Measurements from ENCODE around the gene APOBEC3B. TPM values are rescaled to one million over a fixed set of nuclear protein-coding genes. Genes with fewer than 3 reads are reported as not detected.
"Not testable (repeated sequence)": the region's sequence is repeated elsewhere in the genome, so short reads cannot be mapped to it uniquely, and the experiment has no call there.

Gene APOBEC3B
- polyA plus RNA-seq, 5 donors, result 2.9 to 10.3 (median 5.7) TPM

DNA sequence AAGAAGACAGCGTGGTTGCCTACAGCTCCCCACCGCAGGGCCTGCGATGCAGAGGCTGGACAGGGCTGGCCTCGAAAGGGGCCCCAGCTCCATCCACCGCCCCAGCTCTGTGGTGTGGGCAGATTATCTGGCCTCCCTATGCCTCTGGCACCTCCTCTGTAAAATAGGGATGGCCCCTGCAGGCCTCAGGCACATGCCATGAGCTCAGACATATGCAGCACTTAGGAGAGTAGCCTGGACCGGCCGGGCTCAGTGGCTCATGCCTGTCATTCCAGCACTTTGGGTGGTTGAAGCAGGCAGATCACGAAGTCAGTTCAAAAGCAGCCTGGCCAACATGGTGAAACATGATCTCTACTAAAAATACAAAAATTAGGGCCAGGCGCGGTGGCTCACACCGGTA, 46.1 kb downstream of the APOBEC3B start:
- DNase-seq, result no peak

DNA sequence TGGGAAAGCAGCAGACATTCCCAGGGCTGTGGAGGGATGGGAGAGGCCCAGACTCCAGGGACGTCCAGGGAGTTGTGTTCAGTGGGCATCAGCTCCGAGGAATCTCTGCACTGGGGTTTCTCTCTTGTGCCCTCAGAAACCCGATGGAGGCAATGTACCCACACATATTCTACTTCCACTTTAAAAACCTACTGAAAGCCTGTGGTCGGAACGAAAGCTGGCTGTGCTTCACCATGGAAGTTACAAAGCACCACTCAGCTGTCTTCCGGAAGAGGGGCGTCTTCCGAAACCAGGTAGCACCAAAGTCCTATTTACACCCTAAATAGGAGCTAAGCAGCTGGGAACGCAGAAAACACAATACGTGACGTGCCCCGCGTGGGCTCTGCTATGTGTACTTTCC, 47.1 kb downstream of the APOBEC3B start:
- DNase-seq, result no peak

DNA sequence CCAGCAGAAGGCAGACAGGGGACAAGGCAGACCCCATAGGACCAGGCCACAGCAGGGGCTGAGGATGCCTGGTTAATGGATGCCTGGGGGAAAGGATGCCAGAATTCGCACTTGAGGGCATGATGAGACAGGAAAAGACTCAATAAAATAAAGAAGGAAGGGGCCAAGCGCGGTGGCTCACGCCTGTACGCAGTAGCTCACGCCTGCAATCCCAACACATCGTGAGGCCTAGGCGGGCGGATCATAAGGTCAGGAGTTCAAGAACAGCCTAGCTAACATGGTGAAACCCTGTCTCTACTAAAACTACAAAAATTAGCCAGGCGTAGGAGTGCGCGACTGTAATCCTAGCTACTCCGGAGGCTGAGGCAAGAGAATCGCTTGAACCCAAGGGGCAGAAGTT, 48.6 kb downstream of the APOBEC3B start:
- no peak for DNase-seq

DNA sequence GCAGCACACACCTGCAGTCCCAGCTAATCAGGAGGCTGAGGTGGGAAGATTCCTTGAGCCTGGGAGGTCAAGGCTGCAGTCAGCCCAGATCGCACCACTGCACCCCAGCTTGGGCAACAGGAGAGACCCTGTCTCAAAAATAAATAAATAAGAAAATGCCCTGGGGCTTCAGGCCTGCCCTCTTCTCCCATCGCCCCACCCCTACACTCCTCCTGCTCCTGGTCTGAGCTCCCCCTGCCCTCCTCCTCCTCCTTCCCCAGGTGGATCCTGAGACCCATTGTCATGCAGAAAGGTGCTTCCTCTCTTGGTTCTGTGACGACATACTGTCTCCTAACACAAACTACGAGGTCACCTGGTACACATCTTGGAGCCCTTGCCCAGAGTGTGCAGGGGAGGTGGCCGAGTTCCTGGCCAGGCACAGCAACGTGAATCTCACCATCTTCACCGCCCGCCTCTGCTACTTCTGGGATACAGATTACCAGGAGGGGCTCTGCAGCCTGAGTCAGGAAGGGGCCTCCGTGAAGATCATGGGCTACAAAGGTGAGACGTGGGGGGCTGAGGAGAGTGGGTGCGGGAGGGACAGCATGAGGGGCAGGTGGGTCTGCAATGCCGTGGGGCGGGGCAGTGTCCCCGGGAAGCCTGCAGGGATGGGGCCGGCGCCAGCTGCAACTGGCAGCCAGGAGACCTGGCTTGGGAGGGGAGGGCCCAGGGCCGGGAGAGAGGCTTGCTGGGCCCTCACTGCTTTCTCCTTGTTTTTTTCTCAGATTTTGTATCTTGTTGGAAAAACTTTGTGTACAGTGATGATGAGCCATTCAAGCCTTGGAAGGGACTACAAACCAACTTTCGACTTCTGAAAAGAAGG, 49.5 kb downstream of the APOBEC3B start:
- DNase-seq, result not testable (repeated sequence)

DNA sequence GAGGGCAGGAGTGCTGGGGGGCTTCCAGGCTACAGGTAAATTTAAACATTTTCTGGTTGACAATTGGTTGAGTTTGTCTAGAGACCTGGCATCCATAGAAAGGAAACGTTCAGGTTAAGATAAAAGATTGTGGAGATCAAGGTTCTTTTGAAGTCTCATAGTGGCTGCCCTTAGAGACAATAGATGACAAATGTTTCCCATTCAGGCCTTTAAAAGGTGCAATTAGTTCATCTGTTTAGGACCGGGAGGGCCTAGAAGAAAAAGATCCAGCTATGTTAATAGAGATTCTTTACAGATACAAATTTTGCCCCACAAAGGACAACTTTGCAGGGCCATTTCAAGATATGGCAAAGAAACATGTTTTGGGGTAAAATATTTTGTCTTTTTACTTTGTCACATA, 54.9 kb downstream of the APOBEC3B start:
- not testable (repeated sequence) for DNase-seq

DNA sequence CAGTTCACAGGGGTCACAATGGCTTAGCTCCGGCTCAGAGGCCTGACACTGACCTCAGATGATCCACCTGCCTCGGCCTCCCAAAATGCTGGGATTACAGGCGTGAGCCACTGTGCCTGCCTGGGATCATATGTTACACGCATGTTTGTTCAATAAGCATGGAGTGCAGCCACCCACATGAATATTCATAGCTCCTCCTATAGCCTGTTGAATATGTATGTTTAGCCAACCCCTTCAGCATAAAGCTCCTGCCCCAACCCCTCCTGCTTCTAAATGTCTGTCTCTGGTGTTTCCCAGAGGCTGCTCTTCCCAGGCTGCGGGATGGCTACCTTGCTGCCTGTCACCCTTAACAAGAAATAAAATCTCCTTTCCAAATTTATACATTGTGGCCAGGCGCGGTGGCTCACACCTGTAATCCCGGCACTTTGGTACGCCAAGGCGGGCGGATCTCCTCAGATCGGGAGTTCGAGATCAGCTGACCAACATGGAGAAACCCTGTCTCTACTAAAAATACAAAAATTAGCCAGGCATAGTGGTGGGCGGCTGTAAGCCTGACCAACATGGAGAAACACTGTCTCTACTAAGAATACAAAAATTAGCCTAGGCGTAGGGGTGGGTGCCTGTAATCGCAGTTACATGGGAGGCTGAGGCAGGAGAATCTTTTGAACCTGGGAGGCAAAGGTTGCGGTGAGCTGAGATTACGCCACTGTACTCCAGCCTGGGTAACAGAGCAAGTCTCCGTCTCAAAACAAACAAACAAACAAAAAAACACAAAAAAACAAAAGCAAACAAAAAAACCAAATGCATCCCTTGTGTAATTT, 57.4 kb downstream of the APOBEC3B start:
- DNase-seq, result no peak

DNA sequence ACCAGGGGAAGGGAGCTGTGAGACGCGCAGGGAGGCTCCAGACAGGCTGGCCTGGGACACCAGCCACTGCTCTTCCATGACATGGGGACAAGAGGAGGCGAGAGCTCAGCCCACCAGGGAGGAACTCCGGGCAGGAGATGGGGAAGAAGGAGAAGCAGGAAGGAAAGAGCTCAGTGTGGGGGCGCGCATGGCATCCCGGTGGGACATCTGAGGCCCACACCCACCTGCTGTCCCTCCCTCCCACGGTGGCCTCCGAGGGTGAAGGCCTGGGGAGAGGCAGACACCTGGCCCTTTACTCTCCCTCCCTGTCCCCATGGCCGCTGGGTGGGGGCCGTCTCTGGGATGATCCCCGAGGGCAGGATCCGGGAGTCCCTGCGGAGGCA, 58.0 kb downstream of the APOBEC3B start:
- not testable (repeated sequence) for DNase-seq

DNA sequence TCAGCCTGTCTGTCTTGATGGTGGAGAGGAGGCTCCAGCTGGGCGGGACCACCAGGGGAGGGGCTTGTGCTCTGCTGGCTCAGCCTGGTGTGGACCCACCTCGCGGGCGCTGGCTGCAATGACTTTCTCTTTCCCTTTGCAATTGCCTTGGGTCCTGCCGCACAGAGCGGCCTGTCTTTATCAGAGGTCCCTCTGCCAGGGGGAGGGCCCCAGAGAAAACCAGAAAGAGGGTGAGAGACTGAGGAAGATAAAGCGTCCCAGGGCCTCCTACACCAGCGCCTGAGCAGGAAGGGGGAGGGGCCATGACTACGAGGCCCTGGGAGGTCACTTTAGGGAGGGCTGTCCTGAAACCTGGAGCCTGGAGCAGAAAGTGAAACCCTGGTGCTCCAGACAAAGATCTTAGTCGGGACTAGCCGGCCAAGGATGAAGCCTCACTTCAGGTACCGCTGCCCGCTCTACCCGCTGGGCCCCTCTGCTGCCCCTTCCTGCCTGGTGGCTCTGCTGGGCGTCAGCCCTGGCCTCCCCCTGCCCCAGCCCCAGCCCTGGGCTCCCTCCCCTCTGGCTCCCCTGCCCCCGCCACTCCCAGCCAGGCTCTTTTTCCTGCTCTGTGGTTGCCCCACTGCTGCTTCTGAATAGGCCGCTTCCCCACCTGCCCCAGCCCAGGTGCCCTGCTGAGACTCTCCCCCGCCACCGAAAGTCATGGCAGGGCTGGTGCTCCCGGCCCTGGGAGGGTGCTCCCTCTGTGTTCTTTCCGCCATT, 58.6 kb downstream of the APOBEC3B start, which contains the start of gene APOBEC3F:
Gene APOBEC3F (plus strand): TSS at position 327 of the 759 bp plus-strand sequence. CDS start 97 bp downstream, at position 424.
- peak; percentile 40 to 41 for DNase-seq

DNA sequence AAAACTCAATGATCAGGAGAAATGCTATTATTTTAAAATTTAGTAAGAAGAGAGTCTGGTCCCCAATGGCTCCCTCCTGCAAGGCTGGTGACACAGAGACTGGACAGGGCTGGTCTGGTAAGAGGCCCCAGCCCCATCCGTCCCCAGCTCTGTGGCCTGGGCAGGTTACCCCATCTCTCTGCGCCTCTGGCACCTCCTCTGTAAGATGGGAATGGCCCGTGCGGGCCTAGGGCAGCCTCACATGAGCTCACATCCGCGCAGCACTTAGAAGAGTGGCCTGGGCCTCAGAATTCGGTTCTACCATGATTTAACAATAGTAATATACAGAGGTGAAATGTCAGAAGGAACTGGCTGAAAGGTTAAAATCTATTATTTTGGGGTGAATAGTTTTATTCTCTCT, 59.8 kb downstream of the APOBEC3B start:
- DNase-seq, result no peak

Other genes with a start within 250 kb of the APOBEC3B start
- gene SUN2, start 226.3 kb upstream of the APOBEC3B start, polyA plus RNA-seq (ENCODE audit: insufficient read depth in 1 of 5, insufficient read length in 5 of 5, low replicate concordance in 1 of 5), result 10 to 100 TPM; 50.9 to 71.6 (median 62.2) TPM
- gene DNAL4, start 188.2 kb upstream of the APOBEC3B start, polyA plus RNA-seq (ENCODE audit: insufficient read depth in 1 of 5, insufficient read length in 5 of 5, low replicate concordance in 1 of 5), result 10 to 100 TPM; 32.2 to 40.6 (median 34.6) TPM
- gene NPTXR, start 138.3 kb upstream of the APOBEC3B start, polyA plus RNA-seq (ENCODE audit: insufficient read depth in 1 of 5, insufficient read length in 5 of 5, low replicate concordance in 1 of 5), result 10 to 100 TPM in 2 of 5 donors, 1 to 10 TPM in 3; 7.0 to 12.5 (median 8.4) TPM
- 10 to 100 TPM; 20.9 to 42.7 (median 35.2) TPM for gene CBX6, start 110.1 kb upstream of the APOBEC3B start, polyA plus RNA-seq (ENCODE audit: insufficient read depth in 1 of 5, insufficient read length in 5 of 5, low replicate concordance in 1 of 5)
- under 1 TPM in 4 of 5 donors, not detected in 1; 0.15 to 0.40 (median 0.19) TPM for gene APOBEC3A, start 24.7 kb upstream of the APOBEC3B start, polyA plus RNA-seq (ENCODE audit: insufficient read depth in 1 of 5, insufficient read length in 5 of 5, low replicate concordance in 1 of 5)
- gene APOBEC3C, start 31.9 kb downstream of the APOBEC3B start, polyA plus RNA-seq (ENCODE audit: insufficient read depth in 1 of 5, insufficient read length in 5 of 5, low replicate concordance in 1 of 5), result 10 to 100 TPM; 22.3 to 26.8 (median 24.5) TPM
- 1 to 10 TPM; 2.3 to 4.0 (median 3.2) TPM for gene APOBEC3D, start 38.8 kb downstream of the APOBEC3B start, polyA plus RNA-seq (ENCODE audit: insufficient read depth in 1 of 5, insufficient read length in 5 of 5, low replicate concordance in 1 of 5)
- 10 to 100 TPM; 11.0 to 11.7 (median 11.4) TPM for gene APOBEC3F, start 58.5 kb downstream of the APOBEC3B start, polyA plus RNA-seq (ENCODE audit: insufficient read depth in 1 of 5, insufficient read length in 5 of 5, low replicate concordance in 1 of 5)
- gene APOBEC3G, start 94.9 kb downstream of the APOBEC3B start, polyA plus RNA-seq (ENCODE audit: insufficient read depth in 1 of 5, insufficient read length in 5 of 5, low replicate concordance in 1 of 5), result 10 to 100 TPM; 14.2 to 18.6 (median 15.5) TPM
- gene APOBEC3H, start 114.9 kb downstream of the APOBEC3B start, polyA plus RNA-seq (ENCODE audit: insufficient read depth in 1 of 5, insufficient read length in 5 of 5, low replicate concordance in 1 of 5), result under 1 TPM in 3 of 5 donors, not detected in 2; 0.23 to 0.33 (median 0.26) TPM
- gene CBX7, start 170.3 kb downstream of the APOBEC3B start, polyA plus RNA-seq (ENCODE audit: insufficient read depth in 1 of 5, insufficient read length in 5 of 5, low replicate concordance in 1 of 5), result 1 to 10 TPM; 6.8 to 7.9 (median 7.2) TPM

Data from right lung (tissue), 5 donors.